Natural killer cell (primary cell): Measurements from ENCODE around the gene DENND2A. TPM values are rescaled to one million over a fixed set of nuclear protein-coding genes. Genes with fewer than 3 reads are reported as not detected.

Source experiments
- ATAC-seq, 3 donors: fragments of 150-1000 bp in 2 of 3; fragments of 200-7000 bp in 1 of 3; cut with Tn5 transposase; 1 replicate in 1 of 3; 2 replicates in 2 of 3; pipeline ENCODE4 v1.10.0; 2021; ENCODE audit warnings: mild to moderate bottlenecking in 2 of 3, moderate library complexity in 2 of 3
- DNase-seq, 2 donors: peaks; one replicate each; pipeline versions ENCODE4 v3.0.0 to v3.0.0-alpha.2; 2013 to 2021; ENCODE audit warnings: mixed read lengths in 1 of 2
- H3K27ac ChIP-seq: one replicate; pipeline ENCODE4 v1.5.1; 2013; ENCODE audit warnings: mild to moderate bottlenecking, low read length
- H3K27me3 ChIP-seq: one replicate; pipeline ENCODE4 v1.6.1; 2013; ENCODE audit warnings: low read length; ENCODE audit not compliant: control insufficient read depth, insufficient read depth
- H3K36me3 ChIP-seq: one replicate; pipeline ENCODE4 v1.6.1; 2013; ENCODE audit warnings: low read length; ENCODE audit not compliant: control insufficient read depth, insufficient read depth
- H3K4me1 ChIP-seq: one replicate; pipeline ENCODE4 v1.6.1; 2013; ENCODE audit warnings: low read length; ENCODE audit not compliant: control insufficient read depth, insufficient read depth
- H3K4me3 ChIP-seq: one replicate; pipeline ENCODE4 v1.5.1; 2013; ENCODE audit warnings: low read length
- H3K9me3 ChIP-seq: one replicate; pipeline ENCODE4 v1.6.1; 2013; ENCODE audit warnings: low read length; ENCODE audit not compliant: control insufficient read depth, insufficient read depth
- H3K27ac Mint-ChIP-seq, 2 donors: one replicate each; pipeline ENCODE4 v1.8.0; 2022; ENCODE audit warnings: mild to moderate bottlenecking in 2 of 2, mixed read lengths in 2 of 2, moderate library complexity in 1 of 2
- H3K27me3 Mint-ChIP-seq, 2 donors: one replicate each; pipeline ENCODE4 v1.8.0; 2022; ENCODE audit warnings: low read depth in 2 of 2, mixed read lengths in 2 of 2
- H3K36me3 Mint-ChIP-seq: one replicate; pipeline ENCODE4 v1.8.0; 2022; ENCODE audit warnings: mixed read lengths
- H3K4me1 Mint-ChIP-seq, 2 donors: one replicate each; pipeline ENCODE4 v1.8.0; 2022; ENCODE audit warnings: mixed read lengths in 2 of 2
- H3K4me3 Mint-ChIP-seq: one replicate; pipeline ENCODE4 v1.8.0; 2022; ENCODE audit warnings: mild to moderate bottlenecking, moderate library complexity, mixed read lengths
- H3K9me3 Mint-ChIP-seq, 2 donors: one replicate each; pipeline ENCODE4 v1.8.0; 2022; ENCODE audit warnings: mixed read lengths in 2 of 2
- WGBS: methylation state at CpG from one replicate; pipeline ENCODE4 v1.1.7; 2013; ENCODE audit warnings: missing lambda C conversion rate; ENCODE audit not compliant: insufficient coverage; 5-methylcytosine and 5-hydroxymethylcytosine counted together
- intact Hi-C: fragments of 100-400 bp; cut with micrococcal nuclease; formaldehyde crosslinking; loops from one replicate; pipeline ENCODE4 v1.14.2; 2022
- total RNA-seq, 4 donors: library from RNA; stranded (reverse); fragments of 120-200 nt in 1 of 4; gene quantifications; one replicate each; pipeline versions ENCODE4 v1.2.3 to v1.2.4, GENCODE V29; 2013 to 2022
- TF ChIP-seq, protein P1 (sequence below): fragments of 200-600 bp; IDR thresholded peaks from one replicate; pipeline ENCODE4 v1.8.0; 2022; ENCODE audit warnings: antibody characterized with exemption

Gene DENND2A
- total RNA-seq, 3 donors from 2014 or later (not counting 1 experiment from before 2014, with no cell fraction given): 0.12 TPM; not detected in 2

DNA sequence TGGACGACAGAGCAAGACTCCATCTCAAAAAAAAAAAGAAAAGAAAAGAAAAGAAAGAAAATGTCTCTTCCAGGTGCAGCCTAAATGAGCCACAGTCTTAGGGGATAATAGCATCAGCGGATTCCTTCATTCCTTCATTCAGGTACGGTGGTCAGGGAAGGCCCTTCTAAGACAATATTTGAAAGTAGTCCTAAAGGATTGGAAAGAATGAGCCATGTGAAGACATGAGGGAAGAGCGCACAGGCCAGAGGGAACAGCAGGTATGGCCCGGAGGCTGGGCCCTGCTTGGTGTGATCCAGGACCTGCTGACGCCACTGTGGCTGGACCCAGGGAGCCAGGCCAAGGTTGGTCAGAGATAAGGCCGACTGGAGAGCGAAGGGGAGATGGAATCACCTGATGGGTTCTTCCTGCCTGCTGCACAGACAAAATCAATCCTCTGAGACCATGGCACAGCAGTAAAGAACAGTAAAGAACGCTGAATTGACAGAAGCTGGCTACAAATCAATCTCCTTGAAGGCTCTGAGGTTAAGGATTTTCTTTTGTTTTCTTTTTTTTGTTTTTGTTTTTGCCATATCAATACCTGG is 145.0 kb downstream of the DENND2A start:
- Histone ChIP-seq H3K9me3 (no peaks in the 10 kb centered on the region), H3K27me3 (no peaks in the 10 kb centered on the region), H3K4me1 (no peaks in the 10 kb centered on the region), H3K27ac (no peak overlapping the region), H3K4me3 (no peak overlapping the region), H3K36me3 (no peaks in the 10 kb centered on the region)
- WGBS: 90% methylated on average over 9 of the region's 9 CpGs
- TF ChIP-seq, protein P1, sequence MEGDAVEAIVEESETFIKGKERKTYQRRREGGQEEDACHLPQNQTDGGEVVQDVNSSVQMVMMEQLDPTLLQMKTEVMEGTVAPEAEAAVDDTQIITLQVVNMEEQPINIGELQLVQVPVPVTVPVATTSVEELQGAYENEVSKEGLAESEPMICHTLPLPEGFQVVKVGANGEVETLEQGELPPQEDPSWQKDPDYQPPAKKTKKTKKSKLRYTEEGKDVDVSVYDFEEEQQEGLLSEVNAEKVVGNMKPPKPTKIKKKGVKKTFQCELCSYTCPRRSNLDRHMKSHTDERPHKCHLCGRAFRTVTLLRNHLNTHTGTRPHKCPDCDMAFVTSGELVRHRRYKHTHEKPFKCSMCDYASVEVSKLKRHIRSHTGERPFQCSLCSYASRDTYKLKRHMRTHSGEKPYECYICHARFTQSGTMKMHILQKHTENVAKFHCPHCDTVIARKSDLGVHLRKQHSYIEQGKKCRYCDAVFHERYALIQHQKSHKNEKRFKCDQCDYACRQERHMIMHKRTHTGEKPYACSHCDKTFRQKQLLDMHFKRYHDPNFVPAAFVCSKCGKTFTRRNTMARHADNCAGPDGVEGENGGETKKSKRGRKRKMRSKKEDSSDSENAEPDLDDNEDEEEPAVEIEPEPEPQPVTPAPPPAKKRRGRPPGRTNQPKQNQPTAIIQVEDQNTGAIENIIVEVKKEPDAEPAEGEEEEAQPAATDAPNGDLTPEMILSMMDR: no peak
- H3K27ac Mint-ChIP-seq: no peak overlapping the region
- intact Hi-C loops: no loop called here
- H3K4me1 Mint-ChIP-seq: no peaks in the 10 kb centered on the region
- H3K9me3 Mint-ChIP-seq: no peaks in the 10 kb centered on the region
- no peaks in the 10 kb centered on the region for H3K36me3 Mint-ChIP-seq
- no peaks in the 10 kb centered on the region for H3K27me3 Mint-ChIP-seq
- no peak overlapping the region for H3K4me3 Mint-ChIP-seq
- DNase-seq (no peak), ATAC-seq (no peak)

DNA sequence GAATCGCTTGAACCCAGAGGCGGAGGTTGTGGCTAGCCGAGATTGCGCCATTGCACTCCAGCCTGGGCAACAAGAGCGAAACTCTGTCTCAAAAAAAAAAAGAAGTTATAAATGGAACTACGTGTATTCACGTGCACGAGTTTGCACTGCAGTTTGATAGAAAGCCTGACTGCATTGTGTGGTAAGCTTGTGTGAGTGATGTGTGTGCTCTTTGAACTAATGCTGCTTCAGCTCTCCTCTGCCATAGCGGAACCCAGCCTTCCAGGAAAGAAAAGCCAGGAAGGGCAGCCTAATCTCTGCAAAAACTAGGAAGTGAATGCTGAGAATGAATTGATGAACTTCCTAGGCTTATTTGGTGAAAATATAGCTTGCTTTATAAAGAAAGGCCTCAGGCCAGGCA is 145.7 kb downstream of the DENND2A start:
- Mint-ChIP-seq H3K27ac (no peak overlapping the region), H3K4me1 (no peaks in the 10 kb centered on the region)
- intact Hi-C loops: no loop called here

DNA sequence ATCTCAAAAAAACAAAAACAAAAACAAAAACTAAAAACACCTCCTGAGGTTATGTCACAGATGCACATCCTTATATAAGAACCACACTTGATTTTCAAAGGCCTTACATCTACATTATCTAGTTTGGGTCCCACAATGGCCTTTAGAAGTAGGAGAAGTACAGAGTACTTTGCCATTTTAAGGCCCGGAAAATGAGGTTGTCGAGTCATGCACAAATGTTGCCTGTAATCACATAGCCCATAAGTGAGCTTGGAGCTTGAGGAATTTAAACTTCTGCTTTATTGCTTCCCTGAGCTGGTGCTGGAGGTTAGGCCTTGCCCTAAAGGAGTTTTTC is 151.6 kb downstream of the DENND2A start:
- H3K9me3 ChIP-seq: no peaks in the 10 kb centered on the region
- DNase-seq (no peak), ATAC-seq (no peak)
- intact Hi-C loops: no loop called here
- Mint-ChIP-seq H3K4me1 (no peaks in the 10 kb centered on the region), H3K27ac (no peak overlapping the region), H3K4me3 (no peak overlapping the region), H3K36me3 (no peaks in the 10 kb centered on the region), H3K9me3 (no peaks in the 10 kb centered on the region), H3K27me3 (peaks cover 4 to 9% of the 10 kb centered on the region in 2 donors)
- 50% methylated on average over 2 of the region's 2 CpGs for WGBS
- no peaks in the 10 kb centered on the region for H3K27me3 ChIP-seq
- H3K27ac ChIP-seq: no peak overlapping the region
- no peak overlapping the region for H3K4me3 ChIP-seq
- H3K36me3 ChIP-seq: no peaks in the 10 kb centered on the region
- H3K4me1 ChIP-seq: no peaks in the 10 kb centered on the region
- TF ChIP-seq, protein P1: no peak

More for the DNA sequence above, 145.7 kb downstream of the DENND2A start:
- Mint-ChIP-seq H3K27me3 (no peaks in the 10 kb centered on the region), H3K4me3 (no peak overlapping the region), H3K9me3 (no peaks in the 10 kb centered on the region), H3K36me3 (no peaks in the 10 kb centered on the region)
- H3K9me3 ChIP-seq: no peaks in the 10 kb centered on the region
- H3K36me3 ChIP-seq: no peaks in the 10 kb centered on the region
- ATAC-seq (no peak), DNase-seq (no peak)
- TF ChIP-seq, protein P1: no peak
- no peaks in the 10 kb centered on the region for H3K27me3 ChIP-seq
- WGBS: 85% methylated on average over 9 of the region's 9 CpGs
- no peaks in the 10 kb centered on the region for H3K4me1 ChIP-seq
- no peak overlapping the region for H3K4me3 ChIP-seq
- H3K27ac ChIP-seq: no peak overlapping the region
